Ishikawa (cell line): Measurements from ENCODE around the gene SH3RF2.

Experiments
- CEBPB ChIP-seq: IDR thresholded peaks from 2 replicates; pipeline ENCODE4 v1.6.1; 2012
- CREB1 ChIP-seq: IDR thresholded peaks from 2 replicates; pipeline ENCODE4 v1.6.1; 2012; ENCODE audit warnings: low read depth
- EGR1 ChIP-seq: IDR thresholded peaks from 2 replicates; pipeline ENCODE4 v1.6.1; 2012
- EP300 ChIP-seq: IDR thresholded peaks from 2 replicates; pipeline ENCODE4 v1.6.1; 2012; ENCODE audit warnings: borderline replicate concordance
- FOXM1 ChIP-seq: IDR thresholded peaks from 2 replicates; pipeline ENCODE4 v1.6.1; 2012; ENCODE audit warnings: low read depth, borderline replicate concordance
- NFIC ChIP-seq: IDR thresholded peaks from 2 replicates; pipeline ENCODE4 v1.6.1; 2012
- RAD21 ChIP-seq: IDR thresholded peaks from 2 replicates; pipeline ENCODE4 v1.6.1; 2012; ENCODE audit warnings: low read depth
- TAF1 ChIP-seq: IDR thresholded peaks from 2 replicates; pipeline ENCODE4 v1.6.1; 2012; ENCODE audit warnings: low read depth, mild to moderate bottlenecking
- TCF12 ChIP-seq: IDR thresholded peaks from 2 replicates; pipeline ENCODE4 v1.6.1; 2012; ENCODE audit warnings: low read depth
- TEAD4 ChIP-seq: IDR thresholded peaks from 2 replicates; pipeline ENCODE4 v1.6.1; 2012
- YY1 ChIP-seq: IDR thresholded peaks from 2 replicates; pipeline ENCODE4 v1.6.1; 2012; ENCODE audit warnings: low read depth
- ZBTB7A ChIP-seq: IDR thresholded peaks from 2 replicates; pipeline ENCODE4 v1.6.1; 2012; ENCODE audit warnings: low read depth
- TF ChIP-seq, protein P1 (sequence below): IDR thresholded peaks from 2 replicates; pipeline ENCODE4 v1.6.1; 2012
- TF ChIP-seq, protein P2 (sequence below): IDR thresholded peaks from 2 replicates; pipeline ENCODE4 v1.6.1; 2012
- TF ChIP-seq, protein P3 (sequence below): IDR thresholded peaks from 2 replicates; pipeline ENCODE4 v1.6.1; 2012; ENCODE audit warnings: low read depth, mild to moderate bottlenecking

Gene SH3RF2

DNA sequence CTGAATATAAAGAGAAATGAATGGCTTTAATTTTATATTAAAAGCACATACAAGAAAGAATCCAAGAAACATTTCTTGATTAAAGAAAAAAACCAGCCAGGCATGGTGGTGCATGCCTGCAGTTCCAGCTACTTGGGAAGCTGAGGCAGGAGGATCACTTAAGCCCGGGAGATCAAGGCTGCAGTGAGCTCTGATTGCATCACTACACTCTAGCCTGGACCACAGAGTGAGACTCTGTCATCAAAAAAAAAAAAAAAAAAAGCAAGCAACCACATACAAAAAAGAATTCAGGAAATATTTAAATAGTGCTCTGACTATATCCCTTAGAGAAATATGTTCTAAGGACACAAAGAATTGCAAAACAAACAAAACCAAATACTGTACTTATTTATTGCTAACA is 171.5 kb downstream of the SH3RF2 start:
- TF ChIP-seq EGR1 = no peak
- TF ChIP-seq, protein P1, sequence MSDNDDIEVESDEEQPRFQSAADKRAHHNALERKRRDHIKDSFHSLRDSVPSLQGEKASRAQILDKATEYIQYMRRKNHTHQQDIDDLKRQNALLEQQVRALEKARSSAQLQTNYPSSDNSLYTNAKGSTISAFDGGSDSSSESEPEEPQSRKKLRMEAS = no peak
- TF ChIP-seq, protein P2, sequence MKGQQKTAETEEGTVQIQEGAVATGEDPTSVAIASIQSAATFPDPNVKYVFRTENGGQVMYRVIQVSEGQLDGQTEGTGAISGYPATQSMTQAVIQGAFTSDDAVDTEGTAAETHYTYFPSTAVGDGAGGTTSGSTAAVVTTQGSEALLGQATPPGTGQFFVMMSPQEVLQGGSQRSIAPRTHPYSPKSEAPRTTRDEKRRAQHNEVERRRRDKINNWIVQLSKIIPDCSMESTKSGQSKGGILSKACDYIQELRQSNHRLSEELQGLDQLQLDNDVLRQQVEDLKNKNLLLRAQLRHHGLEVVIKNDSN = no peak
- no peak for TF ChIP-seq CEBPB
- no peak for TF ChIP-seq TAF1
- no peak for TF ChIP-seq EP300
- TF ChIP-seq RAD21 = no peak
- TF ChIP-seq TEAD4 = no peak
- no peak for TF ChIP-seq NFIC
- no peak for TF ChIP-seq ZBTB7A
- TF ChIP-seq YY1 = no peak
- TF ChIP-seq, protein P3, sequence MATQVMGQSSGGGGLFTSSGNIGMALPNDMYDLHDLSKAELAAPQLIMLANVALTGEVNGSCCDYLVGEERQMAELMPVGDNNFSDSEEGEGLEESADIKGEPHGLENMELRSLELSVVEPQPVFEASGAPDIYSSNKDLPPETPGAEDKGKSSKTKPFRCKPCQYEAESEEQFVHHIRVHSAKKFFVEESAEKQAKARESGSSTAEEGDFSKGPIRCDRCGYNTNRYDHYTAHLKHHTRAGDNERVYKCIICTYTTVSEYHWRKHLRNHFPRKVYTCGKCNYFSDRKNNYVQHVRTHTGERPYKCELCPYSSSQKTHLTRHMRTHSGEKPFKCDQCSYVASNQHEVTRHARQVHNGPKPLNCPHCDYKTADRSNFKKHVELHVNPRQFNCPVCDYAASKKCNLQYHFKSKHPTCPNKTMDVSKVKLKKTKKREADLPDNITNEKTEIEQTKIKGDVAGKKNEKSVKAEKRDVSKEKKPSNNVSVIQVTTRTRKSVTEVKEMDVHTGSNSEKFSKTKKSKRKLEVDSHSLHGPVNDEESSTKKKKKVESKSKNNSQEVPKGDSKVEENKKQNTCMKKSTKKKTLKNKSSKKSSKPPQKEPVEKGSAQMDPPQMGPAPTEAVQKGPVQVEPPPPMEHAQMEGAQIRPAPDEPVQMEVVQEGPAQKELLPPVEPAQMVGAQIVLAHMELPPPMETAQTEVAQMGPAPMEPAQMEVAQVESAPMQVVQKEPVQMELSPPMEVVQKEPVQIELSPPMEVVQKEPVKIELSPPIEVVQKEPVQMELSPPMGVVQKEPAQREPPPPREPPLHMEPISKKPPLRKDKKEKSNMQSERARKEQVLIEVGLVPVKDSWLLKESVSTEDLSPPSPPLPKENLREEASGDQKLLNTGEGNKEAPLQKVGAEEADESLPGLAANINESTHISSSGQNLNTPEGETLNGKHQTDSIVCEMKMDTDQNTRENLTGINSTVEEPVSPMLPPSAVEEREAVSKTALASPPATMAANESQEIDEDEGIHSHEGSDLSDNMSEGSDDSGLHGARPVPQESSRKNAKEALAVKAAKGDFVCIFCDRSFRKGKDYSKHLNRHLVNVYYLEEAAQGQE = no peak
- TF ChIP-seq FOXM1 = no peak
- TF ChIP-seq TCF12 = no peak

DNA sequence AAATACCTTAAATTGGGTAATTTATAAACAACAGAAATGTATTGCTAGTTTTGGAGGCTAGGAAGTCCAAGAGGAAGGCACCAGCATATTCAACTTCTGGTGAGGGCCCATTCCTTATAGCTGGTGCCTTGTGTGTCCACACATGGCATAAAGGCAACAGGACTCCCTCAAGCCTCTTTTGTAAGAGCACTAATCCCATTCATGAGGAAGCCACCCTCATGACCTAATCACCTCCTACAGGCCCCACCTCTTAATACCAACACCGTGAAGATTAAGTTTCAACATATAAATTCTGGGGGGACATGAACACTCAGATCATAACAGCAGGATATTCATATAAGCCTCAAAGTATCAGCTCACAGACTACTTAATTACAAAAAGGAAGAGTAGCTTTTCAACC is 173.0 kb downstream of the SH3RF2 start:
- TF ChIP-seq, protein P1 = no peak
- TF ChIP-seq NFIC (no peak), TEAD4 (no peak), RAD21 (no peak), CREB1 (no peak), ZBTB7A (no peak), FOXM1 (no peak), EP300 (no peak), YY1 (no peak), TAF1 (no peak), TCF12 (no peak), EGR1 (no peak), CEBPB (no peak)
- TF ChIP-seq, protein P3 = no peak
- TF ChIP-seq, protein P2 = no peak

DNA sequence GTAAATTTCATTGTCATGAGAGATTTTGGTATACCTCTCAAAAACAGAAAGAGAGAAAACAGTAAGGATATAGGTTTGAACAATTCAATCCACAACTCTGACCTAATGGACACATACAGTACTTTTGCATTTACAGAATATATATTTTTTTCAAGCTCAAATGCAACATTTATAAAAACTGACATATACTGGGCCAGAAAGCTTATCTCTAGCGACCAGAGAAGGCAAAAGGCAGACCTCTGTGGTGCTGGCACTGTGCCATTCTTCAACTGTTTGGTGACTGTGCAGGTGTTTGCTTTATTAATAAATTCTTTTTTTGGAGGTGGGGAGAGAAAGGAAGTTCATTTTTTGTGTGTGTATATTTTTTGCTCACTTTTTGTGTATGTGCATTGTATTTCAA is 175.0 kb downstream of the SH3RF2 start:
- TF ChIP-seq EP300 (no peak), CREB1 (no peak), EGR1 (no peak), NFIC (no peak), TAF1 (no peak), FOXM1 (no peak), TEAD4 (no peak), TCF12 (no peak), YY1 (no peak), CEBPB (no peak), RAD21 (no peak), ZBTB7A (no peak)
- TF ChIP-seq, protein P1 = no peak
- TF ChIP-seq, protein P2 = no peak
- TF ChIP-seq, protein P3 = no peak

DNA sequence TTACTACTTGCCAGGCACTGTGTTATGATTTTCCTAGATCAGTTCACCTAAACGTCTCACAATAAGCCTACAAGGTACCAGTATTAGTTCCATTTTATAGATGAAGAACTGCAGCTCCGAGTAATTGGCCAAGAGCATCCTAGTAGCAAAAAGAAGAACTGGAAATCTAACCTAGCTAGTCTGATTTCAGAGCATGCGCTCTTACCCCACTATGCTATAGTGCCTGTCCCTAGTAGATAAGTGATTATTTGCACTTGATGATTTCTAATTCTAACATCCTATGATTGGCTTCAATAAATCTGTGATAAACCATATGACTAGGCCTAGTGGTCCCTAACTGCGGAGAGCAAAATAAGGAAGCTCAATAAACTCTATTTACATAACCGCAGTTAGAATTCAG is 176.1 kb downstream of the SH3RF2 start:
- TF ChIP-seq, protein P2 = no peak
- TF ChIP-seq TEAD4 = no peak
- TF ChIP-seq EGR1 = no peak
- no peak for TF ChIP-seq ZBTB7A
- TF ChIP-seq NFIC = no peak
- TF ChIP-seq CEBPB = no peak
- TF ChIP-seq TAF1 = no peak
